K562 (cell line): Measurements from ENCODE around the gene PAX2. TPM values are rescaled to one million over a fixed set of nuclear protein-coding genes. Genes with fewer than 3 reads are reported as not detected.

ENCODE experiments used
- ATAC-seq: fragments of 200-7000 bp; cut with Tn5 transposase; 3 replicates; pipeline ENCODE4 v1.9.1; 2020; ENCODE audit warnings: moderate library complexity
- BruUV-seq: library from RNA; stranded (reverse); fragments of 400-500 nt; replicated peaks from 2 replicates; lab custom pipeline; 2021; lab: Mats Ljungman, UMichigan
- CTCF ChIA-PET: fragments of 300-600 bp; formaldehyde crosslinking; extraction: SDS; loops from one replicate; lab custom pipeline; 2021; ENCODE audit warnings: low intra/inter-chr PET ratio; lab: Yijun Ruan, JAX
- POLR2A ChIA-PET: fragments of 300-600, 350-650 bp; sonication (Branson Sonifier 250); formaldehyde crosslinking; extraction: SDS; loops from one replicate; lab custom pipeline; 2021; ENCODE audit warnings: antibody characterized with exemption, inconsistent platforms; lab: Yijun Ruan, JAX
- DNase-seq, 4 experiments: peaks; one replicate each; pipeline versions ENCODE4 v3.0.0 to v3.0.0-alpha.2; 2011 to 2018; ENCODE audit warnings: low spot score in 3 of 4, mixed read lengths in 3 of 4; ENCODE audit errors: extremely low read depth in 1 of 4
- FAIRE-seq: peaks from 2 replicates; lab custom pipeline; 2011; peaks lifted over from hg19 to GRCh38; lab: Jason Lieb, UNC
- H2AFZ ChIP-seq: 2 replicates; pipeline ENCODE4 v1.6.0; 2011; ENCODE audit warnings: low read depth, low read length, control low read depth, inconsistent platforms
- H3K27ac ChIP-seq: fragments of 200-600 bp; 3 replicates; pipeline ENCODE4 v1.8.0; 2011; ENCODE audit warnings: low read depth, mild to moderate bottlenecking, control low read depth, inconsistent platforms, low read length, moderate library complexity, mixed read lengths; ENCODE audit errors: extremely low read depth
- H3K27me3 ChIP-seq, 2 experiments: fragments of 300-600 bp in 1 of 2; 2 replicates in 1 of 2; 3 replicates in 1 of 2; pipeline versions ENCODE4 v1.6.0 to v1.8.0; 2011; ENCODE audit warnings: inconsistent platforms in 2 of 2, low read length in 2 of 2, mild to moderate bottlenecking in 1 of 2, mixed read lengths in 1 of 2, moderate library complexity in 1 of 2; ENCODE audit not compliant: control insufficient read depth in 2 of 2, insufficient read depth in 2 of 2
- H3K36me3 ChIP-seq: fragments of 300-600 bp; 3 replicates; pipeline ENCODE4 v1.8.0; 2011; ENCODE audit warnings: mild to moderate bottlenecking, low read length, inconsistent platforms; ENCODE audit not compliant: control insufficient read depth, insufficient read depth
- H3K4me1 ChIP-seq, 2 experiments: fragments of 200-600 bp in 1 of 2; replicated peaks in 1 of 2; 2 replicates in 1 of 2; 3 replicates in 1 of 2; pipeline versions ENCODE4 v1.5.1 to v1.8.0; 2011; ENCODE audit warnings: inconsistent platforms in 2 of 2, low read length in 2 of 2, mild to moderate bottlenecking in 1 of 2, mixed read lengths in 1 of 2, moderate library complexity in 1 of 2; ENCODE audit not compliant: control insufficient read depth in 2 of 2, insufficient read depth in 2 of 2
- H3K4me2 ChIP-seq: 2 replicates; pipeline ENCODE4 v1.6.1; 2011; ENCODE audit warnings: low read length, control low read depth, inconsistent platforms, mixed read lengths; ENCODE audit not compliant: insufficient read depth
- H3K4me3 ChIP-seq: fragments of 200-600 bp; sonication (generic), shearing (Covaris generic); 2 replicates; pipeline ENCODE4 v1.5.1; 2016; ENCODE audit warnings: control low read depth, inconsistent platforms
- H3K79me2 ChIP-seq: fragments of 200-600 bp; 3 replicates; pipeline ENCODE4 v1.8.0; 2011; ENCODE audit warnings: low read length, inconsistent platforms; ENCODE audit not compliant: control insufficient read depth, insufficient read depth
- H3K9ac ChIP-seq, 2 experiments: 2 replicates each; pipeline versions ENCODE4 v1.6.0 to v1.6.1; 2011; ENCODE audit warnings: low read depth in 2 of 2, low read length in 2 of 2, control low read depth in 1 of 2, inconsistent platforms in 1 of 2, mild to moderate bottlenecking in 1 of 2, mixed read lengths in 1 of 2; ENCODE audit not compliant: insufficient read depth in 1 of 2
- H3K9me1 ChIP-seq: one replicate; pipeline ENCODE4 v1.6.0; 2011; ENCODE audit warnings: inconsistent platforms, mild to moderate bottlenecking, low read length, moderate library complexity; ENCODE audit not compliant: control insufficient read depth, insufficient read depth
- H3K9me3 ChIP-seq: replicated peaks from 2 replicates; pipeline ENCODE4 v1.5.1; 2011; ENCODE audit warnings: low read depth, low read length, inconsistent platforms; ENCODE audit not compliant: control insufficient read depth, insufficient read depth
- H4K20me1 ChIP-seq: replicated peaks from 2 replicates; pipeline ENCODE4 v1.6.1; 2011; ENCODE audit warnings: low read length, inconsistent platforms, mixed read lengths; ENCODE audit not compliant: control insufficient read depth, insufficient read depth
- NCOA1 ChIP-seq: fragments of 450-650 bp; IDR thresholded peaks from 2 replicates; pipeline ENCODE4 v1.6.1; 2016; ENCODE audit warnings: low read depth
- POU5F1 ChIP-seq: fragments of 150-350 bp; IDR thresholded peaks from 2 replicates; pipeline ENCODE4 v1.6.1; 2014; ENCODE audit warnings: borderline replicate concordance, low read length, low read depth, mild to moderate bottlenecking; ENCODE audit not compliant: partially characterized antibody
- USF2 ChIP-seq: sonication (generic); formaldehyde crosslinking; IDR thresholded peaks from 2 replicates; pipeline ENCODE4 v1.5.0; 2020; ENCODE audit warnings: missing genetic modification reagents
- ZBTB11 ChIP-seq, 3 experiments: fragments of 200-800 bp in 1 of 3; fragments of 250-450 bp in 1 of 3; fragments of 450-650 bp in 1 of 3; sonication (Bioruptor Pico) in 1 of 3; sonication (Bioruptor generic) in 1 of 3; formaldehyde crosslinking in 1 of 3; IDR thresholded peaks; 2 replicates each; pipeline versions ENCODE4 v1.6.1 to v1.8.0; 2016 to 2022; ENCODE audit warnings: mild to moderate bottlenecking in 2 of 3, missing genetic modification characterization in 2 of 3, missing compliant biosample characterization in 1 of 3, moderate library complexity in 1 of 3
- ZBTB49 ChIP-seq: sonication (generic); formaldehyde crosslinking; IDR thresholded peaks from 2 replicates; pipeline ENCODE4 v1.8.0; 2022; ENCODE audit warnings: missing genetic modification reagents, mild to moderate bottlenecking, borderline replicate concordance
- ZNF586 ChIP-seq: fragments of 450-650 bp; formaldehyde crosslinking; conservative IDR thresholded peaks from 2 replicates; pipeline ENCODE4 v1.4.0; 2020; ENCODE audit warnings: mild to moderate bottlenecking, moderate library complexity
- WGBS: fragments of 100-300 bp; shearing (Covaris generic); methylation state at CpG from one replicate; pipeline ENCODE4 v1.1.6; 2016; ENCODE audit warnings: low coverage, mixed read lengths; ENCODE audit not compliant: insufficient coverage; ENCODE audit errors: missing lambda C conversion rate; 5-methylcytosine and 5-hydroxymethylcytosine counted together
- in situ Hi-C: fragments of 300-500 bp; cut with MboI; formaldehyde crosslinking; loops from 4 replicates; pipeline ENCODE4 v1.15.0; 2018; ENCODE audit warnings: inconsistent platforms, mixed read lengths
- intact Hi-C: fragments of 100-400 bp; cut with micrococcal nuclease; formaldehyde crosslinking; loops from 2 replicates; pipeline ENCODE4 v1.14.2; 2022
- polyA plus RNA-seq, 8 experiments: library from polyadenylated mRNA; depleted of rRNA in 4 of 8; stranded (reverse) in 5 of 8; unstranded in 3 of 8; fragments of >200 nt; fragmentation: Nextera tagmentation in 2 of 8; fragmentation: Illumina TruSeq in 1 of 8; extraction: Ambion mirVana in 2 of 8; extraction: Trizol in 1 of 8; gene quantifications; 2 replicates each; pipeline versions ENCODE4 v1.2.1 to v1.2.3, GENCODE V29; 2011 to 2014; ENCODE audit warnings: inconsistent platforms in 1 of 8, missing spikeins in 1 of 8
- total RNA-seq, 7 experiments: library from RNA; depleted of rRNA in 6 of 7; stranded (reverse); fragments of >200 nt in 6 of 7; fragmentation: Illumina TruSeq in 2 of 7; extraction: Trizol in 2 of 7; gene quantifications; 2 replicates each; pipeline versions ENCODE4 v1.2.1 to v1.2.3, GENCODE V29; 2011 to 2021; ENCODE audit warnings: low replicate concordance in 1 of 7

Gene PAX2
- total and polyA plus RNA-seq, 9 of the 15 experiments (the other 6 are each of a cell fraction or from before 2014, with no cell fraction given), result not detected

GRCh38 chr10:100837300-100837699 lies 91.9 kb downstream of the PAX2 start:
- Histone ChIP-seq H3K9ac (no peak overlapping the region), H3K79me2 (no peaks in the 10 kb centered on the region), H2AFZ (no peak overlapping the region), H3K27me3 (peaks cover 0 to 6% of the 10 kb centered on the region in 2 experiments; a peak in 2 of 5 replicates), H3K9me3 (no peaks in the 10 kb centered on the region), H3K9me1 (no peaks in the 10 kb centered on the region), H3K36me3 (no peaks in the 10 kb centered on the region), H4K20me1 (no peaks in the 10 kb centered on the region), H3K4me1 (no peaks in the 10 kb centered on the region), H3K4me2 (no peak overlapping the region), H3K27ac (no peak overlapping the region), H3K4me3 (no peak overlapping the region)
- intact Hi-C loops (no loop called here), in situ Hi-C loops (no loop called here)
- BruUV-seq, result no TSS peak
- WGBS, result 0% methylated on average over 3 of the region's 3 CpGs
- ATAC-seq (no peak), FAIRE-seq (no peak), DNase-seq (no peak)
- ChIA-PET CTCF (no interaction called here), POLR2A (no interaction called here)
- TF ChIP-seq ZNF586 (CRISPR knock-in tag), result no peak
- TF ChIP-seq ZBTB49 (CRISPR knock-in tag), result no peak
- no peak for TF ChIP-seq POU5F1
- no peak for TF ChIP-seq USF2 (CRISPR knock-in tag)
- TF ChIP-seq ZBTB11 (CRISPR knock-in tag; IDR thresholded peaks at IDR 0.05), result no peak
- TF ChIP-seq NCOA1, result no peak
